HG02938 (cell line): ENCODE data around the gene CCDC78.
A peak's percentile ranks its signal among the peaks of the same experiment; 100 is the strongest.
"Not testable (repeated sequence)": the region's sequence is repeated elsewhere in the genome, so short reads cannot be mapped to it uniquely, and the experiment has no call there.

ENCODE experiments used
- ATAC-seq: cut with Tn5 transposase; IDR thresholded peaks from one replicate; pipeline ENCODE4 v1.9.1; 2021; ENCODE audit warnings: mild to moderate bottlenecking, moderate library complexity; ENCODE audit not compliant: unreplicated experiment

Gene CCDC78

DNA sequence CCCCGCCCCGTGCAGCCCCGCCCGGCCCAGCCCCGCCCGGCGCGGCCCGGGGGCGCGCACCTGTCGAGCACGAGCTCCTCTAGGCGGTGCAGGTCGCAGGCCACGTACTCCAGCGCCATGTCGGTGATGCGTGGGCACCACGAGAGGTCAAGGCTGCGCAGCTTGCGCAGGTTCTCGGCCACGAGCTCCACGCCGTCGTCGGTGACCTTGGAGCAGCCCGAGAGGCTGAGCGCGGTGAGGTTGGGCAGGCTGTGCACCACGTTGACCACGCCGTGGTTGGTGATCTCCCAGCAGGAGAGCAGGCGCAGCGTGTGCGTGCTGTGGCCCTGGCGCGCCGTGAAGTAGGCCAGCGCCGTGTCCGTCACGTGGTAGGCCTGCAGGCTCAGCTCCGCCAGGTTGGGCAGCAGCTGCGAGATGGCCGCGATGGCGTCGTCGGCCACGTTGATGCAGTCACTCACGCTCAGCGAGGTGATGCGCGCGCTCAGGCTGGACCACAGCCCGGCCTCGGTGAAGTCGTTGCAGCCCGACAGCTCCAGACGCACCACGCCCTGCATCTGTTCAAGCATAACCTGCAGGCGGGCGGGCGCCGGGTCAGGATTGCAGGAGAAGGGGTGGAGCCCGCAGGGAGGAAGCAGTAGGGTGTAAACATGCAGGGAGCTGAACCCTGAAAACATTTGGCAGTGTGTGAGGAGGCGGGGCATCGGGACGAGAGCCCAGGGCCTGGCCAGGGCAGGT, 30.7 kb downstream of the CCDC78 start:
- no peak for ATAC-seq

DNA sequence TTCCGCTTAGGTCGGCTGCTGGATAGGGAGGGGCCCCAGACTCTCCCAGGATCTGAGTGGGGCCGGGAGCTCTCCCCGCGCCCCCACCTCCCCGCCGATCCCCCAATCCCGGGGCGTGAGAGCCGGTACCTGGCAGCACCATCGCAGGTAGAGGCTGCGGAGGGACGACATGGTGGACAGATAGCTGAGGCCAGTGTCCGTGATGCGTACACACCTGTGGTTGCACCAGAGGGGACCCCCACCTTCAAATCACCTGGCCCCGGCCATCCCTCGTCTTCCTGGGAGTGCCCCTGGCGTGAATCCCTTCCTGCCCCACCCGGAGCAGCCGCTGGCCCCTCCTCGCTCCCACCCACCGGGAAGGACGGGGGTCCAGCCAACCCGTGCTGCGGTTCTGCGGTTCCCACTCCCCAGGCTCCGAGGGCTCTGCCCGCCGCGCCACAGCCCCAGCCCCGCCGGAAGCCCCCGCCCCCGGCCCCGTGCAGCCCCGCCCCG, 31.3 kb downstream of the CCDC78 start:
- no peak for ATAC-seq

DNA sequence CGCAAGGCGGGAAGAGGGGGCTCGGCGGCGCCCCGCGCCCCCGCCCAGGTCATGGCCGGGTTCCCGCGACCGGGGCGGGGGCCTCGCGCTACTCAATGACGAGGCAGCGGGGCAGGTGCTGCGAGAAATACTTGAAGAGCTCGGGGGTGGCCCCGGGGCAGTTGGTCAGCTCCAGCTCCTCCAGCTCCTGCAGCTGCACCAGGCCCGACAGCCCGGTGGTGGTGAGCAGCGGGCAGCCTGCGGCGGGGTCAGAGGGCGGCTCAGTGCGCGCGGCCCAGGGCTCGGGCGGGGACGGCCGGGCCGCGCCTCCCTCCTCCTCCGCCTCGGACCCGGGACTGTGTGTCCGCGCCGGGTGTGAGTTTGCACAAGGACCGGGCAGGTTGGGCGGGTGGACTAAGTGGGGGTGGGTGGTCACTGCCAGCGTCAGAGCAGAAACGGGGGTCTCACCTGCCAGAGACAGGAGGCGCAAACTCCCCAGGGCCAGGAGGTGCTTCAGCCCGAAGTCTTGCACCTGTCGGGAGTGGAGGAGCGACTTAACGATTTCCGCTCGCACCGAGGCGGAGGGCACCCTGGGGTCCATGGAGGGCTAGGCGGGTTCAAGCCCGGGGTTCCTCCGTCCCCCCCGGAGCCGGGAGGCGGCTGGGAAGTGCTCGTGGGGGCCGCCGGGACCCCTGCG, 31.9 kb downstream of the CCDC78 start:
- ATAC-seq = no peak

DNA sequence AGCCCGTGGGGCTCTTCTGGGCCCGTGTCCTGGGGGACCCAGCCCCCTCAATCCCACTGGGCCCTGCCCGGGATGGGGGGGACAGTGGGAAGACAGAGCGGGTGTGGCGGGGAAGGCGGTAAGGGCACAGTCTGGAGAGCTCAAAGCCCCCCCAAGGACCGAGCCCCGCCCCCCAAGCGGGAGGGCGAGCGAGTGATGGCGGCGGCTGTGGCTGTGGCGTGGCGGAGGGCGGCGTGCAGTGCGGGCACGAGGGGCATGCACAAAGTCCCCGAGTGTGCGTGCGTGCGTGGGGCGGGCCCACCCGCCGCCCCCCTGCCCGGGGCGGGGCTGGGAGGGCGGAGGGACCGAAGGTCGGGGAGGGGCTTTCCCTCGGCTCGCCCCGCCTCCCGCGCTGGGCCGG, 32.5 kb downstream of the CCDC78 start:
- no peak for ATAC-seq

DNA sequence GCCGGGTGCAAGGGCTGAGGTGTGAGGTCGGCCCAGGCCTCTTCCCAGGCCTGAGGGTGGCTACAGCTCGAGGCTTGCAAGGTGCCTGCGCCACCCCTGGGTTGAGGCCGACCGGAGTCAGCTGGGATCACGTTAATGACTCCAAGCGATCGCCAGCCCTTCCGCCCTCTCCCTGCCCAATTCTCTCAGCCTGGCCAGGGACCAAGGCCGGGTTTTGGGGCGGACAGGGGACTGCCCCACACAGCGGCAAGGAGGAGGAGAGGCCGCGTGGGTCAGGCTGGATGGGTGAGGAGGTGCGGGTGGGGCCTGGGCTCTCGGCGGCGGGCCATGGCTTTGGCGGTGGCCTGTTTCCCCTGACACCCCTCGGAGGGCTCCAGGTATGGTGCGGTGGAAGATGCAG, 32.9 kb downstream of the CCDC78 start:
- ATAC-seq = no peak

DNA sequence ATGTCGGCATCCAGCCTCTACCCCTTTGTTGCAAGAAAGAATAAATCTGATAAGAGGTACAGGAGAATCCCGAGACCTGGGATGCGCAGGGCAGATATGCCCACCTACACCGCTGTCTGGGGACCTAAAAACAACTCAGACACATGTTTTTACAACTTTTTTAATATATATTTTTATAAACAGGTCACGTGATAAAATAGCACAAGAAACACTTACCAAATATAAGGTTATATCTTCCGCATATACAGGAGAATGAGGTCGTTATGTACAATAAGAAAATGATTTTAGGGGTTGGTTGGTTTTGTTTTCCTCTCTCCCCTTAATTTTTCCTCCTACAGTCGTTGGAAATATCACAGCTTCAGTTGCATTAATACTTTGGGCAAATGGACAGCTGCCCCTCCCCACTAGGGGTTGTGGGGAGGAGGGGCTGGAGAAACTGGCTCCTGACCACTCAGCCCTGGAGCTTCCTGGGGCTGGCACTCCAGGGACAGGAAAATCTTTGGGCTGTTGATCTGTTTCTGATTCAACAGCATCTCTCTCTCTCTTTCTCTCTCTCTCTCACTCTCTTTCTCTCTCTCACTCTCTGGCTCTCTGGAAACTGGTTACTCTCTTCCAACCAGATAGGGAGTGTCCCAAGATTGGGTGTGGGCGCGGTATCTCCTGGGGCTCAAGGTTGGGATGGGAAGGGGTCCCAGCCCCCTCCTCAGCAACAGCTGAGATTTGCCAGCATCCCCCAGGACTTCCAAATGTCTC, 33.7 kb downstream of the CCDC78 start:
- ATAC-seq = no peak

DNA sequence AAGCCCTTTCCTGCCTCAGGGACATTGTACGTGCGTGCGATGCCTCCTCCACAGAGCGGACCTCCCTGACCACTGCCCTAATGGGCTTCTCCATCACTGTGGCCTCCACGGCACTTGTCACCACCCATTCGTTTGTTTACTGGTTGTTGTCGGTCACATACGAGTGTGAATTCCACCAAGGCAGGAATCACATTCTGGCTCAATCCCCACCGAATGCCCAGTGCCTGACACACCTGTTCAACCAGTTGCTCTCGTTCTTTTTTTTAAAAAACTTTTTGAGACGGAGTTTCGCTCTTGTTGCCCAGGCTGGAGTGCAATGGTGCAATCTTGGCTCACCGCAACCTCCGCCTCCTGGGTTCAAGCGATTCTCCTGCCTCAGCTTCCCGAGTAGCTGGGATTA, 35.0 kb downstream of the CCDC78 start:
- ATAC-seq = not testable (repeated sequence)

DNA sequence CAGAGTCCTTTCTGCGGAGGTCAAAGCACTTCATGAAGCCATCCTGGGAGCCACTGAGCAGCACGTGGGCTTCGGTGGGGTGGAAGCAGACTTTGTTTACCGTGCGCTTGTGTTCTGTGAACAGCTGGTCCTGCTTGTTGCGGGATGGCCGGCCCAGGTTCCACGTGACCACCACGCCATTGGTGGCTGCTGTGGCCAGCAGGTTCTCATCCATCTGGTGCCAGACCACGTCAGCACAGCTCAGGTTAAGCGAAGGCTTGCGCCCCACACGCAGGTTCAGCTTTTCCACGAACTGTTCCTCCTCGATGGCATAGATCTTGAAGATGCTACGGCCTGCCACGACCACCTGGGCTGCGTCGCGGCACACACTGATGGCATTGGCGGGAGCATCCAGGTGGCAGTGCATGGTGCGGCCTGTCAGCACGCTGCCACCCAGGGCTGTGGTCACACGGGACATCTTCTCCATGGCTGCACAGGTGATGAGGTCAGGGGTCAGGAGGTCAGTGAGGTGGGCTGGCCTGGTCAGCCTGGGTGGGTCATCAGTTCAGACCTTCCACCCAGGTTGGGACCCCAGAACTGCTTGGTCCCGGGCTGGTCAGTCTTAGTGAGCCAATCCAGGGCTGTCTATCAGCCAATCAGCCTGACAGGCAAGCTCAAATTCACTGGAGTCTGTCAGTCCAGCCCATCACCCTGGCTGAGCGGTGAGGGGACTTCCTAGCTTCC, 36.9 kb downstream of the CCDC78 start:
- no peak for ATAC-seq

DNA sequence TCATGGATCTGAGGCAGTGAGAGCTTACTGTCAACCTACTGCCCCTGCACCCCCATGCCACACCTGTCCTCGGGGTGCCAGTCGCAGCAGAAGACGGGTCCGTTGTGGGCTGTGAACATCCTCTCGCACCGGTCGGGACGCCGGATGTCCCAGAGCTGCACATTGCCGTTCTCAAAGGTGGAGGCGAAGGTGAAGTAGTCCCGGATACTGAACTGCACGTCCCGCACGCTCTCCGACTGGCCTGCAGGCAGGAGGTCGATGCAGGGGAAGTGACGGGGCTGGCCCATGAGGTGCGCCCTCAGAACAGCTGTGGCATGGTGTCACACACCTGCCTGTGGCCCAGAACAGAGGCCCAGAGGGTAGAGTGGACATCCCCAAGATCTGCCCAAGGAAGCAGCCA, 38.7 kb downstream of the CCDC78 start:
- no peak for ATAC-seq

DNA sequence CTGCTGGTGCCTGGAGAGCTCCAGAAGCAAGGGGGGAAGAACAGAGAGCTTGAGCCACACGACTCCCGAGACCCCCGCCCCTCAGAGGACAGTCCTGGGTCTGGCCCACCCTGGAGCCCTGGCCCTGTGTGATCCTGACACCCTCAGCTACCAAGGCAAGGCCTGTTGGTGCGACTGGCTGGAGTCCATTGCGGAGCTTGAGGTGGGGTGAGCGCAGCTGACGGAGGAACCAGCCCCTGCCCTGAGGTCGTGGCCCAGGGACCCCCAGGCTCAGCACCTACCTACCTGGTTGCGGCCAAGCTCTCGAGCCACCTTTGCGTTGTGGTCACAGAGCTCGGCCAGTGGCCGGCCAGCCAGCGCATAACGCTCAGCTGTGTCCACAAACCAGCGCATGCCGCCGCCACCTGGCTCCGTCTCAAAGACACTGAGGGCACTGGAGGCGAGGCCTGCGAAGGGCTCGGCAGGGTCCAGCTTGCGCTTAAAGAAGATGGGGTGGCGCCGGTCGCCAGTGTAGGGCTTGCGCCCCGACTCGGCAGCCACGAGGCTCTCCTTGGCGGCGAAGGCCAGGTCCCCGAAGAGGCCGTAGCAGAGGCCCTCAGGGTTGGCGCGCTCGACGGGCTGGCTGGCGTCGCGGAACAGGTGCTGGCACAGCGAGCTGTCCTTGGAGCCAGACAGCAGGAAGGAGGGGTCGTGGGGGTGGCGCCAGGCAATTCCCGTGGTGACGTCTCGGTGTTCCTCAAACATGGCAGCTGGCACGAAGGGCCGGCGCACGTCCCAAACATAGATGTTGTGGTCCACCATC, 39.6 kb downstream of the CCDC78 start:
- ATAC-seq = no peak

DNA sequence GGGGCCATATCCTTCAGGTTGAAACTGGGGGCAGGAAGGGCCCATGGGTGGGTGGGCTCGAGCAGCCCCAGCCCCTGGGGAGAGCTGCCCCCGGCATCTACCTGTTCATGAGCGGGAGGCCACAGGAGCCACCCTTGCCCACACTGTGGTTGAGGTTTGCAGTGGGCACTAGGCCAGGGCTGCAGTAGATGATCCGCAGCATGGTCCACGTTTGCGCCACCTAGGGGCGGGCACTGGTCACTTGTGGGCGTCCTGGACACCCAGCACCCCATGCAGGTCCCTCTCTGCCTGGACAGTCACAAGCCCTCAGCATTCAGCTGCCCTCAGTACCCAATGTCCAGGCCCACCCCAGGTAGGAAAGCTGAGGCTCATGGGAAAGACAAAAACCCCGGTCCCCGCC, 40.3 kb downstream of the CCDC78 start:
- no peak for ATAC-seq

DNA sequence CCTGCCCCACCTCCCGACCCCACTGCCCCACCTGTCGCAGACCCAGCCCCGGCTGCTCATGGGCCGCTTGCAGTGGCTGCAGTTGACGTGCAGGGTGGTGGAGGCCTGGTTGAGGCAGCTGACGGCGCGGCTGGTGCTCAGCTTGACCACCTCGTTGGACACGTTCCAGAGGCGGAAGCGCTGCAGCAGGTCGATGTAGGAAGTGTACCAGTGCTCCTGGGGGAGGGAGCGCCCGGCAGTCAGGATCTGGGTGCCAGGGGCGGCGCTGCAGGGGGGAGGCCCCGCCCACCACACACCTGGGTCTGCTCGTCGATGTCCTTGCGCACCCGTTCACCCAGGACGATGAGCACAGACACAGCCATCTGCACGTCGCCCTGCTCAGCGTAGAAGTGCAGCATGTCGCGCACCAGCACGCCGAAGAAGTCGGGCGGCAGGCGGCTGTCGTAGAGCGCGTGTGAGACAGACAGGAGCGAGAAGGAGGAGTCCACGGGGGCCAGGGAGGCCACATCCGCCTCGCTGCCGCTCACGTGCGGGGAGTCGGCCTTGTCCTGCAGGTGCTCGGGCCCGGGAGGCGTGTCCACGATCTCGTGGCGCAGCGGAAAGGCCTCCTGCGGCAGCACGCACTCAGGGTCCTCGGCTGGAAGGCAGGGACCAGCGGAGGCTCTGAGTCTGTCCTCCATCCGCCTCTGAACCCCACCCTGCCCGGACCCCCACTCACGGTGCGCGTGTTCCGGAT, 41.1 kb downstream of the CCDC78 start:
- no peak for ATAC-seq

DNA sequence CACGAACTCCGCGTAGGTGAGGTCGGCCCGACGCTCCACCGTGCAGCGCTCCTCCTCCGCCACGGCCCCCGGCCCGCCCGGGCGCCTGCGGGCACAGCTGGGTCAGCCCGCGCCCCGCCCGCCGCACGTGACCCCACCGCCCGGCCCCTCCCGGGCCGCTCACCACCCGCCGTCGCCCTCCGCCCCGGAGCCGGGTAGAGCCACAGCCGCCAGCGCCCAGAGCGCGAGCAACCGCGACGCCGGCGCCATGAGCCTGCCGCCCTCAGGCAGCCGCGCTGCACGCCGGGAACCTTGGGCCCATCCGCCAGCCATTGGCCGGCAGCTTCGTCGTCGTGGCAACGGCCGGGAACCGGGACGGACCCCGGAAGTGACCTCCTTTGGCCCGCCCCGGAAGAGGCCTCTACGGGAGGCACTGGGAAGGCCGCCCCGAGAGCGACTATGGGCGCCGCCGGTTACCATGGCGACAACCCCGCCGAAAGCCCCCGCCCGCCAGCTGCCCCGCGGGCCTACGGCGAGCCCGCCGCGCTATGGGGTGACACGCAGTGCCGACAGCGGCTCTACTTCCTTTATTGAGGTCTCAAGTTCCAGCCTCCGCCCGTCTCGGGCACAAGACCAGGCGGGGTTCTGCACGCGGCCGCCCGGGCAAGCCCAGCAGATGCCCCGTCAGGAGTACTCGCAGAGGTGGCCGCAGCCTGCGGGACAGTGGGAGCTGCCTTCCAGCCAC, 42.0 kb downstream of the CCDC78 start, which contains the start of gene JMJD8:
JMJD8 (minus strand) TSS at position 264 of the 724 bp plus-strand sequence; CDS start at position 249, 15 bp downstream.
- peak; percentile 54 for ATAC-seq

DNA sequence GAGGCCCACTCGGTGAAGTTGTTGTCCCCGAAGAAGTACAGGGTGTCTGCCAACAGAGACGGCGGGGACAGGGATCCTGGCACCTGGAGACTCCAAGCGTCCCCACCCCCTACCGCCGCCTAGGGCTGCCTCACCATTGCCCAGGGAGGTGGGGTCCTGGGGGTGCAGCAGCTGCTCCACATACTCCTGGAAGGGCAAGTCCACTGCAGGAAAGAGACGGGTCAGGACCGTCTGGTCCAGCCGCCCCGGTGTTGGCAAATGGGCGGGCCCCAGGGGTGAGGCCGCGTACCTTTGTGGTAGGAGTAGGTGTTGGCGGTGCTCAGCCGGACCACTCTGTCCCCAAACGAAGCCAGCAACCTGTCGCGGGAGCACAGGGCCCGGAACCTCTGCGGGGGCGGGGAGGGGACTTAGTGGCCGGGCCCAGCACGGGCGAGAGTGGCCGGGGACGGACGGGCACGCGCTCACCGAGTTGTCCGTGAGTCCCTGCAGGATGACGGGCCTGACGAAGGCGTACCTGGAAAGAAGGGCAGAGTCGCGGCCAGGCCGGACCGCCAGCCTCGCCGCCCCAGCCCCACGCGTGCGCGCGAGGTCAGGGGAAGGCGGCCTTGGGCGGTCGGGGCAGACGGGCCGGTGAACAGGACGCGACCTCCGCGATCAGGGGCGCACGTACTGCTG, 42.7 kb downstream of the CCDC78 start:
- peak; percentile 6 for ATAC-seq

DNA sequence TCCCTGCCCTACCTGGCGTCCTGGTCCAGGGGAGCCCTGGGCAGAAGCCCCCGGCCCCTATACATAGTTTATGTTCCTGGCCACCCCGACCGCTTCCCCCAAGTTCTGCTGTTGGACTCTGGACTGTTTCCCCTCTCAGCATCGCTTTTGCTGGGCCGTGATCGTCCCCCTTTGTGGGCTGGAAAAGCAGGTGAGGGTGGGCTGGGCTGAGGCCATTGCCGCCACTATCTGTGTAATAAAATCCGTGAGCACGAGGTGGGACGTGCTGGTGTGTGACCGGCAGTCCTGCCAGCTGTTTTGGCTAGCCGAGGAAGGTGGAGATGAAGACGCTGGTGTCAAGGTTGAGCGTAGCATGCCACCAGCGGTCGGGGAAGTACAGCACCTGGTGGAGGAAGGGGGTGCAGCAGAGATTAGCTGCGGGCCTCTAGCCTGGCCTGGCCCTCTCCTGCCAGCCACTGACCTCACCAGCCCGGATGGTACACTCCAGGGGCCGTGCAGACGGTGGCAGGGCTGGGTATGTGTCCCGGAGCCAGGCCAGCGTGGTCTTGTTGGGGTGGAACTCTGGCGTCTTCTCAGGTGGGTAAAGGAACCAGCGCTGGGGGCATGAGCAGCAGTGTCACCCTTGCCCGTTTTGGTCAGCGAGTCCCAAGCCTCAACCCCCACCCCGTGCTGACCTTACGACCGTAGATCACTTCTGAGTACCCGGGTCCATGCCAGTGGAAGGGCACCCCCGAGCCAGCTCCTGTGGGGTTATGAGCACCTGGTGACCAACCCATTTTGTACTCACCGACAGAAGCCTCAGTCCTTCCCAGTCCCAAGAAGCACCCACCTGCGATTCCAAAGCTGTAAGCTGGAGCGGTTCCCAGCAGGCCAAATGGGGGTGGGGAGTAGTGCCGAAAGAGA, 43.5 kb downstream of the CCDC78 start:
- ATAC-seq = no peak

DNA sequence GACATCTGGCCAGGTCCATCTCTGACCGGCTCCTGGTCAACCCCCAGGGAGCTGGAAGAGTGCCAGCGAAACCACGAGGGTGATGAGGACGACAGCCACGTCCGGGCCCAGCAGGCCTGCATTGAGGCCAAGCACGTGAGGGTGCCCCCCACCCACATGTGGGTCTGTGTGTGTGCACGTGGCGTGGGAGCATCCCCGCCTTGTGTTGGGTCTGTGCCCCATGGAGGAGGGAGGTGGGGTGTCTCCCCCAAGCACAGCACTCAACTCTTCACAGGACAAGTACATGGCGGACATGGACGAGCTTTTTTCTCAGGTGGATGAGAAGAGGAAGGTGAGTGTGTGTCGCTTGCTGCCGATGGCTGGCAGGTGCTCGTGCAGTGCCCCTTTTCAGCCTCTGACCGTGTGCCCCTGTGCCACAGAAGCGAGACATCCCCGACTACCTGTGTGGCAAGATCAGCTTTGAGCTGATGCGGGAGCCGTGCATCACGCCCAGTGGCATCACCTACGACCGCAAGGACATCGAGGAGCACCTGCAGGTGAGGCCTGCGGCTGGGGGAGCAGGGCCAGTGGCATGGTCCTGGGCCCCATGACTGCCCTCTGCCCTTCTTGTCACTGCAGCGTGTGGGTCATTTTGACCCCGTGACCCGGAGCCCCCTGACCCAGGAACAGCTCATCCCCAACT, 44.4 kb downstream of the CCDC78 start:
- ATAC-seq = no peak
